GM18508 (cell line): ENCODE data around the gene C16orf82.

Experiments
- ATAC-seq: cut with Tn5 transposase; IDR thresholded peaks from one replicate; pipeline ENCODE4 v1.9.1; 2021; ENCODE audit warnings: moderate number of reproducible peaks; ENCODE audit not compliant: insufficient read depth, unreplicated experiment

C16orf82 gene

GRCh38 chr16:27066668-27067537, at the start of gene C16orf82:
C16orf82 (plus strand) TSS chr16:27066927.
- ATAC-seq, result no peak

- ATAC-seq, result no peak
Measured at GRCh38 chr16:27020031-27020430, 46.7 kb upstream of the C16orf82 start.

- no peak for ATAC-seq
Measured at GRCh38 chr16:27024010-27024409, 42.7 kb upstream of the C16orf82 start.

- ATAC-seq, result no peak
Measured at GRCh38 chr16:27025581-27025980, 41.1 kb upstream of the C16orf82 start.

GRCh38 chr16:27027971-27028370, 38.8 kb upstream of the C16orf82 start:
- no peak for ATAC-seq

GRCh38 chr16:27028591-27029110, 38.1 kb upstream of the C16orf82 start:
- no peak for ATAC-seq

- ATAC-seq, result no peak
Measured at GRCh38 chr16:27029525-27029924, 37.2 kb upstream of the C16orf82 start.

GRCh38 chr16:27033281-27033979, 33.3 kb upstream of the C16orf82 start:
- ATAC-seq, result no peak

GRCh38 chr16:27040732-27041131, 26.0 kb upstream of the C16orf82 start:
- no peak for ATAC-seq

GRCh38 chr16:27046958-27047518, 19.7 kb upstream of the C16orf82 start:
- ATAC-seq, result no peak

GRCh38 chr16:27048316-27048715, 18.4 kb upstream of the C16orf82 start:
- ATAC-seq, result no peak

- ATAC-seq, result no peak
Measured at GRCh38 chr16:27049117-27049516, 17.6 kb upstream of the C16orf82 start.

GRCh38 chr16:27052007-27052406, 14.7 kb upstream of the C16orf82 start:
- no peak for ATAC-seq

- no peak for ATAC-seq
Measured at GRCh38 chr16:27053996-27054395, 12.7 kb upstream of the C16orf82 start.

GRCh38 chr16:27058299-27058698, 8.4 kb upstream of the C16orf82 start:
- ATAC-seq, result no peak

- no peak for ATAC-seq
Measured at GRCh38 chr16:27070776-27071175, 4.0 kb downstream of the C16orf82 start.

- ATAC-seq, result no peak
Measured at GRCh38 chr16:27073733-27074132, 7.0 kb downstream of the C16orf82 start.

GRCh38 chr16:27080895-27081294, 14.2 kb downstream of the C16orf82 start:
- no peak for ATAC-seq

- ATAC-seq, result no peak
Measured at GRCh38 chr16:27083861-27084261, 17.1 kb downstream of the C16orf82 start.

GRCh38 chr16:27084307-27085028, 17.7 kb downstream of the C16orf82 start:
- ATAC-seq, result no peak
